ENCODE results near the gene DNMT3L. TPM values are rescaled to one million over a fixed set of nuclear protein-coding genes. Genes with fewer than 3 reads are reported as not detected.
A peak's percentile ranks its signal among the peaks of the same experiment; 100 is the strongest.

DNMT3L gene
- total and polyA plus RNA-seq, 8 donors = not detected

DNA sequence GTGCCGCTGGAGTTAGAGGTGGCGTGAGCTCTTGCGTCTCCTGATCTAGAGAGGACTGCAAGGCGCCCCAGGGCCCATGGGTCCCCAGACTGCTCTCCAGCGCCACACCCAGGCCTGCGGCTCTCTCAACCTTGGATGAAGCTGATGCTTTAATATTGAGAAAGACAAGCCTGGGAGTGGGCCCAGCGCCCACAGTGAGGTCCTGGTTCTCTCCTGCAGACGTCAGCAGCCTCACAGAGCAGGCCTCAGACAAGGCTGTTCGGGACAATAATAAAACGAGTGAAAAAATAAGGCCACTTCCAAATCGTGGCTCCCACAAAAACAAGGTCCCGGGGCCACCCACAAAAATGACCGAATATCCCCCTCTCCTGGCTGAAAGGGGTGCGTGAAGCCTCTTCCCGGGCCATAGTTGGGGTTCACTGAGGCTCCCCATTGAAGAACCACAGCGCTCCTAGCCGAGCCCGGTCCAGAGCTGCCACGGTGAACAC is 6.0 kb upstream of the DNMT3L start:
- WGBS, 5 donors = 65 to 79% (median 67%) methylated on average over 17 to 19 of the region's 19 CpGs
- Histone ChIP-seq H3K4me3 (no peak overlapping the region), H3K27ac (no peak overlapping the region), H3K27me3 (peaks cover 0 to 10% (median 0%) of the 10 kb centered on the region in 3 donors), H3K36me3 (no peaks in the 10 kb centered on the region), H3K9me3 (no peaks in the 10 kb centered on the region), H3K4me1 (no peaks in the 10 kb centered on the region)
- no peak for DNase-seq
- TF ChIP-seq, protein P1, sequence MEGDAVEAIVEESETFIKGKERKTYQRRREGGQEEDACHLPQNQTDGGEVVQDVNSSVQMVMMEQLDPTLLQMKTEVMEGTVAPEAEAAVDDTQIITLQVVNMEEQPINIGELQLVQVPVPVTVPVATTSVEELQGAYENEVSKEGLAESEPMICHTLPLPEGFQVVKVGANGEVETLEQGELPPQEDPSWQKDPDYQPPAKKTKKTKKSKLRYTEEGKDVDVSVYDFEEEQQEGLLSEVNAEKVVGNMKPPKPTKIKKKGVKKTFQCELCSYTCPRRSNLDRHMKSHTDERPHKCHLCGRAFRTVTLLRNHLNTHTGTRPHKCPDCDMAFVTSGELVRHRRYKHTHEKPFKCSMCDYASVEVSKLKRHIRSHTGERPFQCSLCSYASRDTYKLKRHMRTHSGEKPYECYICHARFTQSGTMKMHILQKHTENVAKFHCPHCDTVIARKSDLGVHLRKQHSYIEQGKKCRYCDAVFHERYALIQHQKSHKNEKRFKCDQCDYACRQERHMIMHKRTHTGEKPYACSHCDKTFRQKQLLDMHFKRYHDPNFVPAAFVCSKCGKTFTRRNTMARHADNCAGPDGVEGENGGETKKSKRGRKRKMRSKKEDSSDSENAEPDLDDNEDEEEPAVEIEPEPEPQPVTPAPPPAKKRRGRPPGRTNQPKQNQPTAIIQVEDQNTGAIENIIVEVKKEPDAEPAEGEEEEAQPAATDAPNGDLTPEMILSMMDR (IDR thresholded peaks at IDR 0.05) = peak in 3 of 7 experiments; percentile 13 to 37 (median 18)
- TF ChIP-seq EP300 (IDR thresholded peaks at IDR 0.05) = no peak
- intact Hi-C loops (cut with DNase I; ENCODE audit: low total_unique reads) = no loop called here

DNA sequence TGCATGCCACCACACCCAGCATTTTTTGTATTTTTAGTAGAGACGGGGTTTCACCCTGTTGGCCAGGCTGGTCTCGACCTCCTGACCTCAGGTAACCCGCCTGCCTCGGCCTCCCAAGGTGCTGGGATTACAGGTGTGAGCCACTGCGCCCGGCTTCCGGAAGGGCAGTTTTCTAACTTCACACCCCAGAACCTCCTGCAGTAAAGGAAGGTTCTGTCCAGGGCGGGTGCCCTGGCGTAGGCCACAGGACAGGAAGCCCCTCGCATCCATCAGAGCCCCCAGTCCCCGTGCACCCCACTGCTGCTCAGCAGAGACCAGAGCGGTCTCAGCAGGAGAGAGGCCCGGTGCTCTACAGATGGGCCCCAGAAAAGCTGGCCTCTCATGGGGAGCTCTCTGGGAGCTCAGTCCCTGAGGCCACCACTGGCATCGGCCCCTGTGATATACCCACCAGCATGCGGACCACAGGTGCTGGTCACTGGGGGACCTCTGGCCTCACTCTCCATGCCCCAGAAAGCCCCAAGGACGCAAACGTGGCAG is 4.1 kb upstream of the DNMT3L start:
- Histone ChIP-seq H3K4me3 (no peak overlapping the region), H3K9me3 (no peaks in the 10 kb centered on the region), H3K27ac (no peak overlapping the region), H3K36me3 (no peaks in the 10 kb centered on the region), H3K4me1 (no peaks in the 10 kb centered on the region), H3K27me3 (peaks cover 0 to 17% (median 0%) of the 10 kb centered on the region in 3 donors)
- TF ChIP-seq POLR2A (IDR thresholded peaks at IDR 0.05) (no peak), EP300 (IDR thresholded peaks at IDR 0.05) (no peak), POLR2AphosphoS5 (IDR thresholded peaks at IDR 0.05) (no peak)
- TF ChIP-seq, protein P1 (IDR thresholded peaks at IDR 0.05) = no peak
- no peak for DNase-seq
- intact Hi-C loops (cut with DNase I; ENCODE audit: low total_unique reads) = no loop called here
- 82 to 93% (median 88%) methylated on average over 13 to 17 of the region's 17 CpGs for whole genome bisulfite sequencing, 5 donors

DNA sequence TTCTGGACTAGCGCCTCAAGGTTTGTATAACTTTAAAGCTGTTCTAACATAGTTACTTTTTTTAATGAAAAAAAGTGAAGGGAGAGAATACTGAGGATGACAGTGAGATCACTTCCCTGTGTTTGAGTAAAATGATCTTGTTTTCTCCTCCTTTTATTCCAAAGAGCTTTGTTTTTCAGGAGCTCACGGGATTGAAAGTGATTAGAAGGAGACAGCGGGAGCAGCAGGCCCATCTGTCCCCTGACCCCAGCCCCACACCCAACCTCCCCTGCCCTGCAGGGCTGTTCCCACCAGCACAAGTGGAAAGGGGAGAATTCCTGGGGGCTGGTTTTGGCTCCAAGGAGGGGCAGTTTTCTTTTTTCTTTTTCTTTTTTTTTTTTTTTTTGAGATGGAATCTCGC is 2.1 kb upstream of the DNMT3L start:
- no peaks in the 10 kb centered on the region for H3K36me3 ChIP-seq
- TF ChIP-seq EP300 (IDR thresholded peaks at IDR 0.05) (no peak), POLR2AphosphoS5 (IDR thresholded peaks at IDR 0.05) (no peak), POLR2A (IDR thresholded peaks at IDR 0.05) (no peak)
- TF ChIP-seq, protein P1 (IDR thresholded peaks at IDR 0.05) = no peak
- 75 to 88% (median 84%) methylated on average over 3 to 4 of the region's 4 CpGs for WGBS, 5 donors
- H3K4me3 ChIP-seq = no peak overlapping the region
- H3K27me3 ChIP-seq = peaks cover 0 to 17% (median 0%) of the 10 kb centered on the region in 3 donors
- peaks cover 0 to 7% (median 1%) of the 10 kb centered on the region in 4 donors for H3K9me3 ChIP-seq
- no peak overlapping the region for H3K27ac ChIP-seq
- intact Hi-C loops (cut with DNase I; ENCODE audit: low total_unique reads) = no loop called here
- no peaks in the 10 kb centered on the region for H3K4me1 ChIP-seq
- no peak for DNase-seq

DNA sequence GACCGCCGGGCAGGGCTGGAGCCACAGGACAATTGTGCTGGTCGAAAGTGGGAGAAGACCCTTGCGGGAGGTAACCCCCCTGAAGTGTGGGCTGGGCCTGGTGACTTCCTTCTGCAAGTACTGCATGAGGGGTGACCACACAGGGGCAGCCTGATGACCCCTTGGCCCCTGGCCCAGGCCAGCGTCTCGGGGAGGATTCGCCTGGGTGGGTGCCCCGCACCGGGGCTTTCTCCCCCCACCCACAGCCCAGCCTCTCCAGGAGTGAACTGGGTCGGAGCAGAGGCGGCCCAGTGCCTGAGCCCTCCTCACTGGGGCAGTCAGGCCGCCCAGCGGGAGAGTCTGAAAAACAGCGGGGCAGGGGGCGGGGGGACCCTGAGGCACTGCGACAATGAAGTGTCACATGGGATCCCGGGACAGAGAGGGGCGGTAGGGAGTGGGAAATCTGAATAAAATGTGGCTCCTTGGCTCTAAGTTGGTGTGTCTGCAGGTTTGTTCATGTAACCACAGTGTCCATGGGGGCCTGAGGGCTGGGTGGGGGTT is 1.6 kb upstream of the DNMT3L start:
- DNase-seq = peak in 1 of 2 donors; percentile 2
- H3K27ac ChIP-seq = no peak overlapping the region
- no peak overlapping the region for H3K4me3 ChIP-seq
- no peaks in the 10 kb centered on the region for H3K4me1 ChIP-seq
- WGBS, 5 donors = 53 to 76% (median 68%) methylated on average over 12 to 18 of the region's 18 CpGs
- H3K36me3 ChIP-seq = no peaks in the 10 kb centered on the region
- TF ChIP-seq, protein P1 (IDR thresholded peaks at IDR 0.05) = no peak
- TF ChIP-seq POLR2AphosphoS5 (IDR thresholded peaks at IDR 0.05) = no peak
- no peak for TF ChIP-seq EP300 (IDR thresholded peaks at IDR 0.05)
- no peak for TF ChIP-seq POLR2A (IDR thresholded peaks at IDR 0.05)
- H3K9me3 ChIP-seq = peaks cover 0 to 7% (median 1%) of the 10 kb centered on the region in 4 donors
- intact Hi-C loops (cut with DNase I; ENCODE audit: low total_unique reads) = no loop called here
- peaks cover 0 to 17% (median 0%) of the 10 kb centered on the region in 3 donors for H3K27me3 ChIP-seq

Measured in stomach (tissue), 9 donors.